ENCODE results near the gene MDFI.

The MDFI gene

GRCh38 chr6:41694815-41695526 is 56.7 kb downstream of the MDFI start:
- DNase-seq (ENCODE audit: insufficient read length) (no peak), FAIRE-seq (no peak)
- TF ChIP-seq TAF1 (IDR thresholded peaks at IDR 0.05; ENCODE audit: borderline replicate concordance, low read depth, low read length) (no peak), POLR2AphosphoS5 (IDR thresholded peaks at IDR 0.05; ENCODE audit: low read depth, low read length) (no peak), POLR2A (IDR thresholded peaks at IDR 0.05; ENCODE audit: low read depth, low read length) (no peak; the same call in 1 of the 2 replicates)

GRCh38 chr6:41695825-41696224 is 57.6 kb downstream of the MDFI start:
- no peak for FAIRE-seq

GRCh38 chr6:41696788-41697187 is 58.5 kb downstream of the MDFI start:
- DNase-seq (ENCODE audit: insufficient read length) (no peak), FAIRE-seq (no peak)
- TF ChIP-seq TAF1 (IDR thresholded peaks at IDR 0.05; ENCODE audit: borderline replicate concordance, low read depth, low read length) = no peak
- no peak for TF ChIP-seq POLR2A (IDR thresholded peaks at IDR 0.05; ENCODE audit: low read depth, low read length)
- no peak for TF ChIP-seq POLR2AphosphoS5 (IDR thresholded peaks at IDR 0.05; ENCODE audit: low read depth, low read length)

More at GRCh38 chr6:41695825-41696224, 57.6 kb downstream of the MDFI start:
- TF ChIP-seq POLR2A (IDR thresholded peaks at IDR 0.05; ENCODE audit: low read depth, low read length) (no peak), TAF1 (IDR thresholded peaks at IDR 0.05; ENCODE audit: borderline replicate concordance, low read depth, low read length) (no peak), POLR2AphosphoS5 (IDR thresholded peaks at IDR 0.05; ENCODE audit: low read depth, low read length) (no peak)
- DNase-seq (ENCODE audit: insufficient read length) = no peak

- DNase-seq (ENCODE audit: insufficient read length) (no peak), FAIRE-seq (no peak)
- no peak for TF ChIP-seq POLR2A (IDR thresholded peaks at IDR 0.05; ENCODE audit: low read depth, low read length)
Observed at GRCh38 chr6:41697861-41698781, 59.9 kb downstream of the MDFI start.

- no peak for DNase-seq (ENCODE audit: insufficient read length)
- TF ChIP-seq TAF1 (IDR thresholded peaks at IDR 0.05; ENCODE audit: borderline replicate concordance, low read depth, low read length) (no peak), POLR2AphosphoS5 (IDR thresholded peaks at IDR 0.05; ENCODE audit: low read depth, low read length) (no peak), POLR2A (IDR thresholded peaks at IDR 0.05; ENCODE audit: low read depth, low read length) (no peak)
Observed at GRCh38 chr6:41699063-41699462, 60.8 kb downstream of the MDFI start.

GRCh38 chr6:41700463-41701347 is 62.4 kb downstream of the MDFI start:
- no peak for FAIRE-seq
- no peak for DNase-seq (ENCODE audit: insufficient read length)
- TF ChIP-seq POLR2AphosphoS5 (IDR thresholded peaks at IDR 0.05; ENCODE audit: low read depth, low read length) (0 out of 2 replicates have a peak, but pooled peaks have one; percentile 7), POLR2A (IDR thresholded peaks at IDR 0.05; ENCODE audit: low read depth, low read length) (no peak)

More at GRCh38 chr6:41699063-41699462, 60.8 kb downstream of the MDFI start:
- no peak for FAIRE-seq

GRCh38 chr6:41702089-41702745 is 63.9 kb downstream of the MDFI start:
- FAIRE-seq = no peak
- no peak for DNase-seq (ENCODE audit: insufficient read length)
- no peak for TF ChIP-seq POLR2A (IDR thresholded peaks at IDR 0.05; ENCODE audit: low read depth, low read length)
- no peak; the same call in 1 of the 2 replicates for TF ChIP-seq POLR2AphosphoS5 (IDR thresholded peaks at IDR 0.05; ENCODE audit: low read depth, low read length)
- no peak for TF ChIP-seq TAF1 (IDR thresholded peaks at IDR 0.05; ENCODE audit: borderline replicate concordance, low read depth, low read length)

- no peak for TF ChIP-seq POLR2A (IDR thresholded peaks at IDR 0.05; ENCODE audit: low read depth, low read length)
- no peak for TF ChIP-seq POLR2AphosphoS5 (IDR thresholded peaks at IDR 0.05; ENCODE audit: low read depth, low read length)
- no peak for TF ChIP-seq TAF1 (IDR thresholded peaks at IDR 0.05; ENCODE audit: borderline replicate concordance, low read depth, low read length)
- DNase-seq (ENCODE audit: insufficient read length) = no peak
- no peak for FAIRE-seq
Observed at GRCh38 chr6:41702771-41703494, 64.7 kb downstream of the MDFI start.
